LNCaP clone FGC (cell line): ENCODE measurements around the gene NLRP6.

Experiments
- DNase-seq: peaks from one replicate; pipeline ENCODE4 v3.0.0-alpha.2; 2011; ENCODE audit warnings: low read depth
- H3K4me3 ChIP-seq: 2 replicates; pipeline ENCODE4 v1.5.1; 2011; ENCODE audit warnings: mild to moderate bottlenecking, low read depth, low read length, control low read depth
- TF ChIP-seq, protein P1 (sequence below): IDR thresholded peaks from 2 replicates; pipeline ENCODE4 v1.5.1; 2012; ENCODE audit warnings: mild to moderate bottlenecking; ENCODE audit not compliant: control insufficient read depth, insufficient read depth; ENCODE audit errors: extremely low read depth

NLRP6 gene

GRCh38 chr11:256952-257737 is 21.1 kb upstream of the NLRP6 start:
- H3K4me3 ChIP-seq: no peak overlapping the region
- TF ChIP-seq, protein P1, sequence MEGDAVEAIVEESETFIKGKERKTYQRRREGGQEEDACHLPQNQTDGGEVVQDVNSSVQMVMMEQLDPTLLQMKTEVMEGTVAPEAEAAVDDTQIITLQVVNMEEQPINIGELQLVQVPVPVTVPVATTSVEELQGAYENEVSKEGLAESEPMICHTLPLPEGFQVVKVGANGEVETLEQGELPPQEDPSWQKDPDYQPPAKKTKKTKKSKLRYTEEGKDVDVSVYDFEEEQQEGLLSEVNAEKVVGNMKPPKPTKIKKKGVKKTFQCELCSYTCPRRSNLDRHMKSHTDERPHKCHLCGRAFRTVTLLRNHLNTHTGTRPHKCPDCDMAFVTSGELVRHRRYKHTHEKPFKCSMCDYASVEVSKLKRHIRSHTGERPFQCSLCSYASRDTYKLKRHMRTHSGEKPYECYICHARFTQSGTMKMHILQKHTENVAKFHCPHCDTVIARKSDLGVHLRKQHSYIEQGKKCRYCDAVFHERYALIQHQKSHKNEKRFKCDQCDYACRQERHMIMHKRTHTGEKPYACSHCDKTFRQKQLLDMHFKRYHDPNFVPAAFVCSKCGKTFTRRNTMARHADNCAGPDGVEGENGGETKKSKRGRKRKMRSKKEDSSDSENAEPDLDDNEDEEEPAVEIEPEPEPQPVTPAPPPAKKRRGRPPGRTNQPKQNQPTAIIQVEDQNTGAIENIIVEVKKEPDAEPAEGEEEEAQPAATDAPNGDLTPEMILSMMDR: no peak
- no peak for DNase-seq

DNA sequence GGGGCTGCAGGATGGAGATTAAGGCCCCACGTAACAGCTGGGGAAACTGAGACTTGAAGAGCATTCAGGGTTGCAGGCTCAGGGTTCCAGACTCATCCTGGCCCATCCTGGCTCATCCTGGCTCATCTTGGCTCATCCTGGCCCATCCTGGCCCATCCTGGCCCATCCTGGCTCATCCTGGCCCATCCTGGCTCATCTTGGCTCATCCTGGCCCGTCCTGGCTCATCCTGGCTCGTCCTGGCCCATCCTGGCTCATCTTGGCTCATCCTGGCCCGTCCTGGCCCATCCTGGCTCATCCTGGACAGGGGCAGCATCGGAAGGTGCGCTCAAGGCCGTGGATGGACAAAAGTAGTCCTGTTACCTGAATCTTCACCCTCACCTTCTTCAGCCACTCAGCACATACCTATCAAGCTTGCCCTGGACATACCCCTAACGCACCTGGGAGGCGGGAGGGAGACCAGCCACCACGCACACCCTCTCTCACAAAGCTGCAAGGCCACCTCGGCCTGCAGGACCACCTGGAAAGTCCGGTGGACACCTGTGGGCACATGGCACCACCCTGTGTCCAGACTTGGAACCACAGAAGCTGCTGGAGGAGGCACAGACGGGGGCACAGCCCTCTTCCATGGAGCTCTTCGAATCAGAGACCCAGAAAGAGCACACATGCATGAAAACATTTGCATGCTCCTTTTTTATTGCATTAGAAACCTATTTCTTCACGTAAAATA is 20.3 kb upstream of the NLRP6 start:
- TF ChIP-seq, protein P1: peak; percentile 52
- H3K4me3 ChIP-seq: no peak overlapping the region
- DNase-seq: no peak

GRCh38 chr11:259413-259812 is 18.8 kb upstream of the NLRP6 start:
- TF ChIP-seq, protein P1: no peak
- no peak overlapping the region for H3K4me3 ChIP-seq
- no peak for DNase-seq

GRCh38 chr11:261624-262023 is 16.6 kb upstream of the NLRP6 start:
- no peak for DNase-seq
- TF ChIP-seq, protein P1: no peak
- H3K4me3 ChIP-seq: no peak overlapping the region

GRCh38 chr11:266676-267439 is 11.3 kb upstream of the NLRP6 start:
- DNase-seq: no peak
- TF ChIP-seq, protein P1: no peak
- H3K4me3 ChIP-seq: no peak overlapping the region

DNA sequence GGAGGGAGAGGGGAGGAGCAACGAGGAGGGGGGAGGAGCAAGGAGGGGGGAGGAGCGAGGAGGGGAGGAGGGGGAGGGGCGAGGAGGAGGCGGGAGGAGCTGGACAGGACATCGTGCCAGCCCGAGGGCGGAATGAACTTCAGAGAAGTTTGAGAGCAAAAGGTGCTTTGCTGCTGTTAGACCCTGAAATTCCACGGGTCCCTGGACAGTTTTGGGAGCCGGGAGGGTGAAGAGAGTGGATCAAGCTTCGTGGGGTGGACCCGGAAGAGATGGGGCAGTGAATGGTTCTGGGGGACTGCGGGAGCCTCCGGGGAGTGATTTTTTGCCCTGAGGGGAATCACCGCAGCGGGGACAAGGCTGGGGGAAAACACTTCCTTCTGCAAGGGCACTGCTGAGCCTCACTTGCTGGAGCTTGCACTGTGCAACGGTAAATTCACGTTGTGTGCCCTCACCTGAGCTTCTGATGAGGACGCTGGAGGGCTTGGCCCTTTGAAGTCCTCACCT is 10.7 kb upstream of the NLRP6 start:
- DNase-seq: no peak
- no peak overlapping the region for H3K4me3 ChIP-seq
- TF ChIP-seq, protein P1: no peak
